Left hindlimb (tissue), 1 donor: ENCODE data around the gene TRIM59.

Experiments
- DNase-seq: peaks from one replicate; pipeline ENCODE4 v3.0.0-alpha.2; 2018

Gene TRIM59

GRCh38 chr3:160449636-160450598, at the start of gene TRIM59:
Gene TRIM59, minus strand, starts transcription at chr3:160449786. Its CDS starts 10,603 bp downstream, at chr3:160439183.
- peak; percentile 96 for DNase-seq

- no peak for DNase-seq
Measured at GRCh38 chr3:160498202-160498601, 48.6 kb upstream of the TRIM59 start.

DNA sequence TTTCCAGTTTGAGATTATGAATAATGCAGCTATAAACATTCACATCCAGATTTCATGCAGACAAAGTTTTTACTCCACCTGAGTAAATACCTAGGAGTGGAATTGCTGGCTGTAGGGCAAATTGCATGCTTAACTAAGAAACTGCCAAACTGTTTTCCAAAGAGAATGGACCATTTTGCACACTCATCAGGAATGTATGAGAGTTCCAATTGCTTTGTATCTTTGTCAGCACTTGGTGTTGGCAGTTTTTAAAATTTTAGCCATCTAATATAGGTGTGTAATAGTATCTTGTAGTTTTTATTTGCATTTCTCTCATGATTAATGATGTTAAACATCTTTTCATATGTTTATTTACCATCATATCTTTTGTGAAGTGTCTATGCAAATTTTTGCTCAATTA, 40.6 kb upstream of the TRIM59 start:
- no peak for DNase-seq

DNA sequence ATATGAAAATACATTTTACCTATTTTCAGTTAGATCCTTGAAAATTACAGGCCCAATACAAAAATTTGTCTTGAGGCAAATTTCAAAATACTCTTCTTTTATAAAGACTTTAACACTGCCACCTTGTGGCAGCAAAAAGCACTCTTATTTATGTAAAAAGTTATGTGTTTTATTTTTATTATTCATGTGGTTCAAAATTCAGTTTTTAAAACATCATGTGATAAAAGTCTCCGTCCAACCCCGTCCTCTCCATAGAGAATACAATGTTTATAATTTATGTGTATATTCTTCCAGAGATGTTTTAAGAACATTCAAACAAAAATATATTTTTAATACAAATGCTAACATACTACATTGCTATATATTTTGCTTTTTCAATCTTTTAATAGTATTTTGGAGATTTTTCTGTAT, 36.9 kb upstream of the TRIM59 start:
- no peak for DNase-seq

DNA sequence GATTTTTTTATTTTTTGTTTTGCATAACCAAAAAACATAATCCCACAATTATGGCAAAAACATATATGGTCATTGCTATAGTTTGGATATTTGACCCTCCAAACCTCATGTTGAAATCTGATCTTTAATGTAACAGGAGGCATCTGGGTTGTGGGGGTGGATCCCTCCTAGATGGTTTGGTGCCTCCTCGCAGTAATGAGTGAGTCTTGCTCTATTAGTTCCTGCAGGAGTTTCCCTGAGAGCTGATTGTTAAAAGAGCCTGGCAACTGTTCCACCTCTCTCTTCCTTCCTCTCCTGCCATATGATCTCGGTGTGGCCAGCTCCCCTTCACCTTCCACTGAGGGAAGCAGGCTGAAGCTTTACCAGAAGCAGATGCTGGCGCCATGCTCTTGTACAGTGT, 33.2 kb upstream of the TRIM59 start:
- no peak for DNase-seq

DNA sequence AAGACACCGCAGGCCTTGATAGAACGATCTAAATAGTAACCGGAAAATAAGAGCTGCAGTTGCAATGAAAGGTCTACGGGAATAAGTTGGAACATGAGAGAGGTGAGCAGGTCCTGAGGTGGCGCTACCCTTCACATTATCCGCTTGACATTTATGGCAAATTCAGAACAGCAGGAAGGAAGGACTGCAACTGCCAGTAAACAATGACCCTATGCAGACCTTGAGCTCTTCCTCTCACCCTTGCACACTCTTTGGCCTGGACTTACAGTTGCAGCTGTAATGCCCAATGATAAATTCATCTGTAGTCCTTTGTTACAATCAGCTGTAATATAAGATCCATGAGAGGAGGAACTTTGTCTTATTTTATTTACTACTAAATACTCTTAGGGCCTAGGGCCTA, 32.3 kb upstream of the TRIM59 start:
- DNase-seq = no peak

DNA sequence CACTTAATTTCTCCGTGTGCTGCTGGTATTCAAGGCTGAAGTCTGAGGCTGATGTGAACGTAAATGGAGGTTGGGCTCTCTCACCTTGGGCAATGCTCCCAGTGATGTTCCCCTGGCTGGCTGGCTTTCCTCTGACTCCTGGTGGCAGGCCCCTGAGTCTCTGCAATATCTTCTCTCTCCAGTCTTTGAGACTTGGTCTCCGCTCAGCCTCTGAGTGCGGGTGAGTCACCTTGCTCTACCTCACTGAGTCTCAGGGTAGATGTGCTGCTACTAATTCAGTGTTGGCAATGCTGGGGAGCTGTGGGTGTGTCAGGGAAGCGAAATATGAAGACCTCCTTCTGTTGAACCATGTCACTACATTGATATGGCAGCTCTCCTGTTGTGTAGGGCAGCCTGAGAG, 31.3 kb upstream of the TRIM59 start:
- no peak for DNase-seq

GRCh38 chr3:160479376-160479775, 29.8 kb upstream of the TRIM59 start:
- DNase-seq = no peak

DNA sequence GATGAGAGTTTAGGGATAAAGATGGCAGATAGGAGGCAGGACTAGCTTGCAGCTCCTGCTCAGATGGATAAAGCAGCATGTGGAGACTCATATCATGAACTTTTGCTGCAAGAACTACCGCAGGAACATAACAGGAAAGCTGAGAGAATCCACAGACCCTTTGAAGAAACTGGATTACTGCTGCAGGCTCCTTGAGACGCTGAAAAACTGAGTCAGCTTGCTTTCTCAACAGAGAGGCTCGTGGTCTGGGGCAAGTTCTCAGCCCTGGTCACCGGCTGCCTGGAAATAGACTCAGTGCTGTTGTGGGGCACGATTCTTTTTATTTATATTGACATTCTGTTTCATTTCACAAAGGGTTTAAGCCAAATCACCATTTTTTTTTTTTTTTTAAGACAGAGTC, 28.8 kb upstream of the TRIM59 start:
- no peak for DNase-seq

GRCh38 chr3:160477750-160478149, 28.2 kb upstream of the TRIM59 start:
- no peak for DNase-seq

GRCh38 chr3:160475884-160476283, 26.3 kb upstream of the TRIM59 start:
- no peak for DNase-seq

GRCh38 chr3:160475153-160475552, 25.6 kb upstream of the TRIM59 start:
- DNase-seq = no peak

GRCh38 chr3:160474416-160474838, 24.8 kb upstream of the TRIM59 start:
- DNase-seq = no peak

- DNase-seq = no peak
Measured at GRCh38 chr3:160473978-160474377, 24.4 kb upstream of the TRIM59 start.

DNA sequence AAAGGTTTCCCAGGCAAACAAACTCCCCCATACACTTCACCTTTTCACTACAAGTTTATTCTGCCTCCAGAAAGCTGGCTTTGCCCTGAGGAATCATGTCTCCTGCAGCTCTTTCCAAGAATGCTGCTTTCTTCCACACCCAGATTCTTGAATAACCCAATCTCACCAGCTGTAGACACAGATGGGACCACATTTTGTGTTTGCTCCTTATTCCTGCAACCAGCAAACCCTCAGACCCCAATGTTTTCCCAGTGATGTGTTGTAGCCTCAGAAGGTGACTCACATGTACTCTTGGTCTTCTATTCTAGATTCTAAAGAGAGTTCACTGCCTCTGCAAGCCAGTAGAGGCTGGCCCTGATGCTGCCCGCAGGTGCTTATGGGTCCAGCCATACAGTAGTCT, 23.6 kb upstream of the TRIM59 start:
- no peak for DNase-seq

- no peak for DNase-seq
Measured at GRCh38 chr3:160472344-160472743, 22.8 kb upstream of the TRIM59 start.

GRCh38 chr3:160471892-160472291, 22.3 kb upstream of the TRIM59 start:
- no peak for DNase-seq

DNA sequence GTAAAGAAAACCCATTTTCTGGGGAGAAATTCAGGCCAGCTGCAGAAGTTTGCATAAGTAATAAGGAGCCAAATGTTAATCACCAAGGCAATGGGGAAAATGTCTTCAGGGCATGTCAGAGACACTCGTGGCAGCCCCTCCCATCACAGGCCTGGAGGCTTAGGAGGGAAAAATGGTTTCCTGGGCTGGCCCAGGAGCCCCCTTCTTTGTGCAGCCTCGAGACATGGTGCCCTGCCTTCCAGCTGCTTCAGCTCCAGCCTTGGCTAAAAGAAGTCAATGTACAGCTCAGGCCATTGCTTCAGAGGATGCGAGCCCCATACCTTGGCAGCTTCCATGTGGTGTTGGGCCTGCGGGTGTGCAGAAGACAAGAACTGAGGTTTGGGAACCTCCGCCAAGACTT, 20.6 kb upstream of the TRIM59 start:
- no peak for DNase-seq

DNA sequence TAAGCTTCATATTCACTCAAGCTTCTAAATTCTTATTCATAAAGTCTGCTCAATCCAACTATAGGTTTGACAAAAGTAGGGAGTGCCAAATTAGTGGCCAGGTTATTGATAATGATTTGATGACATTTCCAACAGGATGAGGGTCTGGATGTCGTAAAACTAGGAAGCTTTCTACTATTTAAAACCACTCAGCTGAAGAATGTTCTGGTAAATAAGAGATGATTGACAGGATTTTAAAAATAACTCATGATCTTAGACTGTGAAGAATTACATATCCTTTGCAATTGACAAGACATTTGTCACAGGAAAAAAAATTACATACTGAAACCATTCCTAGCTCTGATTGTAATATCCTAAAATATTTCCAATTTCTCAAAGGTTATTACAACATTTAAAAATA, 15.4 kb upstream of the TRIM59 start:
- no peak for DNase-seq

GRCh38 chr3:160464321-160464720, 14.7 kb upstream of the TRIM59 start:
- no peak for DNase-seq

GRCh38 chr3:160460033-160460432, 10.4 kb upstream of the TRIM59 start:
- no peak for DNase-seq

DNA sequence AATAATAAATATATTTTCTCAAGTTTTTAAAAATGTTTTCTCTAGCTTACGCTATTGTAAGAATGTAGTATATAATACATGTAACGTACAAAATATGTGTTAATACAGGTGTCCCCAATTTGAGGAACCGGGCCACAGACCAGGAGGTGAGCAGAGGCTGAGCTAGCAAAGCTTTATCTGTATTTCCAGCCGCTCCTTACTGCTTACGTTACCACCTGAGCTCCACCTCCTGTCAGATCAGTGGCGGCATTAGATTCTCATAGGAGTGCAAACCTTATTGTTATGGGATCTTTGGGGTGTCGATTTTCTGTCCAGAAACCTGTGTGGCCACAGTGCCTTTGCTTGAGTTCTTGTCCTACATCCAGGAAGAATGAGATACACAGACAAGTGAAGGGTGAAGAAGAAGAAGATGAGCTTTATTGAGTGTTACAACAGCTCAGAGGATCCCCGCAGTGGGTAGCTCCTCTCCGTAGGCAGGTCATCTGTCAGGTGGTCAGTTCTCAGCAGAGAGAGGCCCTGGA, 9.9 kb upstream of the TRIM59 start:
- no peak for DNase-seq

- DNase-seq = no peak
Measured at GRCh38 chr3:160458151-160458550, 8.6 kb upstream of the TRIM59 start.

- DNase-seq = no peak
Measured at GRCh38 chr3:160455846-160456245, 6.3 kb upstream of the TRIM59 start.

- no peak for DNase-seq
Measured at GRCh38 chr3:160454995-160455394, 5.4 kb upstream of the TRIM59 start.
